Subcutaneous adipose tissue (tissue), 4 donors: ENCODE measurements around the gene IZUMO2. TPM values are rescaled to one million over a fixed set of nuclear protein-coding genes. Genes with fewer than 3 reads are reported as not detected.

Experiments used
- CTCF ChIP-seq: fragments of 450-650 bp; IDR thresholded peaks from one replicate; pipeline ENCODE4 v1.5.1; 2016; ENCODE audit warnings: low read depth, mild to moderate bottlenecking, control low read depth, antibody characterized with exemption, moderate library complexity
- total RNA-seq, 4 donors: library from RNA; depleted of rRNA; stranded (reverse); fragments of >200 nt; gene quantifications; one replicate each; pipeline ENCODE4 v1.1.0, GENCODE V29; 2016

IZUMO2 gene
- total RNA-seq, 4 donors from 2014 or later, result not detected

- TF ChIP-seq CTCF, result no peak
These were observed 21.1 kb upstream of the IZUMO2 start for GRCh38 chr19:50184196-50184595.

DNA sequence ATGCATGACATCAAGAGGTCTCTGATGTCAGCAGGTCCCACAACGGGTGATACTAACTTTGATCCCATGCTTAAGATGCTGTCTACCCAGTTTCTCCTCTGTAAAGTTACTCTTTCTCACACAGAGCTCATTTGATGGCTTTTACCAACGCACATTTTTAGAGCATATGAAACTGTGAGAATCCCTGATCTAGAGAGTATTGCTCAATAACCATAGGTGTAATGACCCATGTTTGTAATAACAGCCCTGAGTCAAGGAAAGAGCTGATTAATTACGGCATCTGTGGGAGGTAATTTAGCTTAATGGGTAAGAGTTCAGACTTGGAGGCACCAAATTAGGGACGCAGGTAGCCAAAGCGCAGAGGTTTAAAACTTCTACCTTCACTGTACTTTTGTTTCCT lies 18.0 kb upstream of the IZUMO2 start:
- no peak for TF ChIP-seq CTCF

GRCh38 chr19:50178859-50179537 lies 15.9 kb upstream of the IZUMO2 start:
- TF ChIP-seq CTCF, result no peak

DNA sequence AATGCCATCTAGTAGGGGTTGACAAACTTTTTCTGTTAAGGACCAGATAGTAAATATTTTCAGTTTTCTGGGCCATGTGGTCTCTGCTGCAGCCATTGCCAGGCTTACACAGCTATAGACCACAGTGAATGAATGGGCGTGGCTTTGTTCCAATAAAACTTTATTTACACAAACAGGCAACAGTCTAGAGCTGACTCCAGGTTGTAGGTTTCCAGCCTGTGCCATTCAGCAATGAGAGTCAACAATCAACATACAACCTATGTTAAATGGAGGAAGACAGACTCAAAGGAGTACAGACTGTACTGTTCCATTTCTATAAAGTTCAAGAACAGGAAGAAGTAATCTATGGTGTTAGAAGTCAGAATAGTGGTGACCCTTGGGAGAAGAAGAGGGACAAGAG lies 15.2 kb upstream of the IZUMO2 start:
- TF ChIP-seq CTCF, result no peak

GRCh38 chr19:50176775-50177174 lies 13.7 kb upstream of the IZUMO2 start:
- TF ChIP-seq CTCF, result no peak

DNA sequence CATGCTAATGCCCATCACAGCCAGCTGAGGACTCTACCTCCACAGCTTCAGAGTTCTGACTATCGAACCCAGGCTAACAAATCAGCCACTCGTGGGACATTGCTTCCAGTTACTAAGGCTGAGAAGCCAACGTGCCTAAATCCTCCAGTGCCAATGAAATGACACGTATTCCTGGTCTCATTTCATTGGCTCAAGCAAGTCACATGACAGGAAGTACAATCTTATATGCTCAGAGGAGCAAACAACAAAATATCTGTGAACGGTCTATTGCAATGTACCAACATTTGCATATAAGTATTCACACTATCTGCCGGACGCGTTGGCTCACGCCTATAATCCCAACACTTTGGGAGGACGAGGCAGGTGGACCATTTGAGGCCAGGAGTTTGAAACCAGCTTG lies 12.8 kb upstream of the IZUMO2 start:
- no peak for TF ChIP-seq CTCF

- no peak for TF ChIP-seq CTCF
These were observed 11.2 kb upstream of the IZUMO2 start for GRCh38 chr19:50174100-50174793.
